Skeletal muscle tissue (tissue), 4 donors: ENCODE results near the gene CTTNBP2NL. TPM values are rescaled to one million over a fixed set of nuclear protein-coding genes. Genes with fewer than 3 reads are reported as not detected.
"Not testable (repeated sequence)": the region's sequence is repeated elsewhere in the genome, so short reads cannot be mapped to it uniquely, and the experiment has no call there.

Source experiments
- H3K27ac ChIP-seq: one replicate; pipeline ENCODE4 v1.7.0; 2013; ENCODE audit warnings: mild to moderate bottlenecking, low read depth, low read length, inconsistent platforms
- H3K27me3 ChIP-seq, 3 donors: one replicate each; pipeline ENCODE4 v1.7.0; 2013; ENCODE audit warnings: low read length in 3 of 3; ENCODE audit not compliant: control insufficient read depth in 3 of 3, insufficient read depth in 3 of 3
- H3K36me3 ChIP-seq, 3 donors: one replicate each; pipeline ENCODE4 v1.7.0; 2013; ENCODE audit warnings: low read length in 3 of 3; ENCODE audit not compliant: control insufficient read depth in 3 of 3, insufficient read depth in 3 of 3
- H3K4me1 ChIP-seq, 3 donors: one replicate each; pipeline ENCODE4 v1.7.0; 2013; ENCODE audit warnings: low read length in 3 of 3, mild to moderate bottlenecking in 3 of 3; ENCODE audit not compliant: control insufficient read depth in 3 of 3, insufficient read depth in 3 of 3
- H3K4me3 ChIP-seq, 3 donors: one replicate each; pipeline ENCODE4 v1.7.0; 2013; ENCODE audit warnings: low read length in 3 of 3
- H3K9ac ChIP-seq, 3 donors: one replicate each; pipeline ENCODE4 v1.7.0; 2013; ENCODE audit warnings: low read length in 3 of 3, mild to moderate bottlenecking in 3 of 3, moderate library complexity in 2 of 3, low read depth in 1 of 3
- H3K9me3 ChIP-seq, 3 donors: one replicate each; pipeline ENCODE4 v1.7.0; 2013; ENCODE audit warnings: low read length in 3 of 3; ENCODE audit not compliant: control insufficient read depth in 3 of 3
- total RNA-seq: library from RNA; depleted of rRNA; stranded (reverse); fragments of >200 nt; gene quantifications from one replicate; pipeline ENCODE4 v1.2.3, GENCODE V29; 2014
- donor health status: Osteomylitis.

The CTTNBP2NL gene
- total RNA-seq, 1 donor from 2014 or later: 8.4 TPM

DNA sequence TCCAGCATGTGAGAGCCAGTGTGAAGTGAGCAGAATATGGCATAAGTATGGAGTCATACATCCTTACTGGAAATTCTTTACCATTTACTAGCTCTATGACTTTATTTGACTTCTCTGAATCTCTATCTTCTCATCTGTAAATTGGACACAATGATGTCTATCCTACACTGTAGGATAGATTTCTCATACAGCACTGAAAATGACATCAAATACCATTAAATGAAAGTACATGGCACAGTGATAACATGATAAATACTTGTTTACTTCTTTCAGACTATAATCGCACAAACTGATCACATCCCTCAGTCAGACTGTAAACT lies 1.3 kb upstream of the CTTNBP2NL start:
- H3K27me3 ChIP-seq: peaks cover 0 to 4% (median 0%) of the 10 kb centered on the region in 3 donors
- H3K9me3 ChIP-seq: no peaks in the 10 kb centered on the region
- no peaks in the 10 kb centered on the region for H3K36me3 ChIP-seq
- H3K4me1 ChIP-seq: peaks cover 19 to 35% (median 29%) of the 10 kb centered on the region in 3 donors
- H3K4me3 ChIP-seq: peak overlapping the region in 2 of 3 donors; percentile 37 to 54
- peak overlapping the region; percentile 15 to 54 (median 46) for H3K9ac ChIP-seq
- peak overlapping the region; percentile 82 for H3K27ac ChIP-seq

DNA sequence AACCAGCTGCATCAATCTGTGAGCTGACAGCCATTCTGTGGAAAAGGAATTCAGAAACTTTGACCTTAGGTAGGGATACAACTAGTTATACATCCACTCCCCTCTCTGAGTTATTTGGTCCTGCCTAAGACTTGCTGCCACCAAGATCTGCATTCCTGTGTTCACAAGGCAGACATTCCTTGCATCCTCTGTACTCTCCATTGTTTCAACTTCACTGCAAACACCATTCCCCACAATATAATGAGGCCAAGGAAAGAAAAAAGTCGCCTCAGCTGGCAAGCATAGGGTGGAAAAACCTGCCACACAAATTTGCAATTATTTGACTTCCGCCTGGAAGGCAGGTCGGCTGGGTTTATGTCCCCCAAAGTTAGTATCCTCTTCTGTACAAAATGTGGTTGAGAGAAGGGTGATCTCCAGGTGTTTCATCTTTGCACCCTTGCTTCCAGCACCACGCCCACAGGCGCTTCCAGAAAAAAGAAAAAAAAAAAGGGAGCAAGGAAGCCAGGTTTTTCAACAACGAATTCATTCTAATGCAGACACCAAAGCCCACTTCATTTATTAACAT lies 676 bp upstream of the CTTNBP2NL start:
- Histone ChIP-seq H3K36me3 (no peaks in the 10 kb centered on the region), H3K4me3 (peak overlapping the region; percentile 79 to 93 (median 89)), H3K9me3 (no peaks in the 10 kb centered on the region), H3K27ac (peak overlapping the region; percentile 82), H3K4me1 (peaks cover 19 to 35% (median 29%) of the 10 kb centered on the region in 3 donors), H3K9ac (peak overlapping the region; percentile 70 to 85 (median 73)), H3K27me3 (peaks cover 0 to 4% (median 0%) of the 10 kb centered on the region in 3 donors)

DNA sequence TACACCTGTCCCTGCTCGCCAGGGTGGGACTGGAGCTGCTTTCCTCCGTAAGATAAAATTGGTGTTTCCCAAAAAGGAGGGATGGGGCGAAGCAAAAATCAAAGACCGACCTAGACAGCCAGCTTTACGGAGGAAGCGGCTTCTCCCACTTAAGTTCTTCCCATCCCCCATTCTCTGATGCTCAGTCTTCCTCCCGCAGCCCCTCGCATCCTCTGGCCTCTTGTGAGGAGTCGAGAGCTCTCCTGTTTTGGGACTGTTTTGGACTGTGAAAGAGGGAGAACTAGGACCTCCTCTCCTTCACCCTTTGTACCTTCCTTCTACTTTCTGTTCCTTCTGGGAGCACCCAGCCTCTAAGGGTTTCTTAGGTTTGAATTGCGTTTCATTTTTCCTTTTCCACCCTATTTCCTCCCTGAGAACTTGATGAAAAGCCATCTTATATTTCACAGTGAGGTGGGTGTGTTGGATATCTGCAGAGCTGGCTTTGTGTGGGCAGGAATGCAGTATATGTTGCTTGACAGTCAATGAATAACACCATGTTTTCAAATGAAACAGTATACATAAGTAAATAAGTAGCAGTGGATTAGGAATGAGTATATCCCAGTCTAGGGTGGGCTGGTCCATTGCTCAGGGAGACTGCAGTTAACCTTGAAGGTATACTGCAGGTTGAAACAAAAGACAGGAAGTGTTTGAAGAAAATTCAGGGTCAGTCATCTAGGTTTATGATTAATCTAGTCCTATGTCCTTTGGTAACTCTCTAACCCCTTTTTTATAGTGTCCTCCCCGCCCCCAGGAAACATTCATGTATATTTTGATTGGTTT lies 848 bp downstream of the CTTNBP2NL start:
- peak overlapping the region; percentile 67 to 85 (median 83) for H3K9ac ChIP-seq
- H3K4me3 ChIP-seq: peak overlapping the region; percentile 79 to 93 (median 89)
- peak overlapping the region; percentile 82 for H3K27ac ChIP-seq
- H3K9me3 ChIP-seq: no peaks in the 10 kb centered on the region
- peaks cover 0 to 4% (median 0%) of the 10 kb centered on the region in 3 donors for H3K27me3 ChIP-seq
- H3K36me3 ChIP-seq: no peaks in the 10 kb centered on the region
- H3K4me1 ChIP-seq: peaks cover 19 to 32% (median 25%) of the 10 kb centered on the region in 3 donors

DNA sequence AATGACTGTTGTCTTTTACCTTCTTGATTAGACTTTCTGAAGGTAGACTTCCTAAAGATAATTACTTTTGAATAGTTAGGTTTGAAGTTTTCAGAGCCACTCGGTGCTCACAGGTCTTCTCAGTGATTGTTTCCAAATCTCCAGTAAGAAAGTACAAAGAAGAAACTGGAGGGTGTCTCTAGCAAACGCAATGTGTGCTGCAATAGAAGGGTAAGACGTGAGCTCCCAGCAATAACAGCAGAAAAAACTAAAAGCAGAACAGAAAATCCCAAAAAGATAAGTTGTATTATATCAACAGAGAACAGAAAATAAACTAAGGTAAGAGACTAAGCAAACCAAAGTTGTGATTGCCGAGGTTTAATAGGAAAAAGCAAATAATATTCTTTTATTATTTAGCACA lies 1.8 kb downstream of the CTTNBP2NL start:
- Histone ChIP-seq H3K36me3 (no peaks in the 10 kb centered on the region), H3K4me3 (no peak overlapping the region), H3K27ac (no peak overlapping the region), H3K4me1 (peaks cover 19 to 32% (median 25%) of the 10 kb centered on the region in 3 donors), H3K9me3 (no peaks in the 10 kb centered on the region), H3K27me3 (peaks cover 0 to 4% (median 0%) of the 10 kb centered on the region in 3 donors), H3K9ac (no peak overlapping the region)

DNA sequence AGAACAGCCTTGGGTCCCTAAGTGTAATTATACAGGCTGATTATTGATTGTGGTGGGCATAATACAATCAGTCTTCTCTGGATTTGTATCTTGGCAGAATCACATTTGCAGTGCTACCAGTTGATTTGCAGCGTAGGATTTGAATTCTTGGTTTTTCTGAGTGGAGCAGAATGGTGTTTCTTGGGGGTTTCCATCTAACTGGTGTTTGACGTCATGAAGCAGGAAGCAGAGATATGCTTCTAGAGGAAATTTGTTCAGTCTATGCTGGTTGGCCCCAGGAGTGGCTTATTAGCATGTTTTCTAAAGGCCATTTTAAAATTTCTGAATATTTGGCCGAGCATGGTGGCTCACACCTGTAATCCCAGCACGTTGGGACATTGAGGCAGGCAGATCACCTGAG lies 3.4 kb downstream of the CTTNBP2NL start:
- Histone ChIP-seq H3K4me1 (peaks cover 16 to 28% (median 24%) of the 10 kb centered on the region in 3 donors), H3K27ac (no peak overlapping the region), H3K36me3 (no peaks in the 10 kb centered on the region), H3K9ac (no peak overlapping the region), H3K27me3 (no peaks in the 10 kb centered on the region), H3K9me3 (no peaks in the 10 kb centered on the region), H3K4me3 (no peak overlapping the region)

DNA sequence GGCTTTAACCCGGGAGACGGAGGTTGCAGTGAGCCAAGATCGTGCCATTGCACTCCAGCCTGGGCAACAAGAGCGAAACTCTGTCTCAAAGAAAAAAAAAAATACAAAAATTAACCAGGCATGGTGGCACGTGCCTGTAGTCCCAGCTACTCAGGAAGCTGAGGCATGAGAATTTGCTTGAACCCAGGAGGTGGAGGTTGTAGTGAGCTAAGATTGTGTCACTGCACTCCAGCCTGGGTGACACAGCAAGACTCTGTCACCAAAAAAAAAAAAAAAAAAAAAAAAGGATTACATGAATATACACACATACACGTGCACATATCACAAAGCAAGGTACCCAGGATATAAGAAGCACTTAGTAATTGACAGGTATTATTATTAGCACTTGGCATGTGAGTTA lies 4.7 kb downstream of the CTTNBP2NL start:
- peaks cover 6 to 17% (median 13%) of the 10 kb centered on the region in 3 donors for H3K4me1 ChIP-seq
- not testable (repeated sequence) for H3K27ac ChIP-seq, H3K4me3 ChIP-seq, H3K9me3 ChIP-seq, H3K36me3 ChIP-seq, H3K9ac ChIP-seq, H3K27me3 ChIP-seq

DNA sequence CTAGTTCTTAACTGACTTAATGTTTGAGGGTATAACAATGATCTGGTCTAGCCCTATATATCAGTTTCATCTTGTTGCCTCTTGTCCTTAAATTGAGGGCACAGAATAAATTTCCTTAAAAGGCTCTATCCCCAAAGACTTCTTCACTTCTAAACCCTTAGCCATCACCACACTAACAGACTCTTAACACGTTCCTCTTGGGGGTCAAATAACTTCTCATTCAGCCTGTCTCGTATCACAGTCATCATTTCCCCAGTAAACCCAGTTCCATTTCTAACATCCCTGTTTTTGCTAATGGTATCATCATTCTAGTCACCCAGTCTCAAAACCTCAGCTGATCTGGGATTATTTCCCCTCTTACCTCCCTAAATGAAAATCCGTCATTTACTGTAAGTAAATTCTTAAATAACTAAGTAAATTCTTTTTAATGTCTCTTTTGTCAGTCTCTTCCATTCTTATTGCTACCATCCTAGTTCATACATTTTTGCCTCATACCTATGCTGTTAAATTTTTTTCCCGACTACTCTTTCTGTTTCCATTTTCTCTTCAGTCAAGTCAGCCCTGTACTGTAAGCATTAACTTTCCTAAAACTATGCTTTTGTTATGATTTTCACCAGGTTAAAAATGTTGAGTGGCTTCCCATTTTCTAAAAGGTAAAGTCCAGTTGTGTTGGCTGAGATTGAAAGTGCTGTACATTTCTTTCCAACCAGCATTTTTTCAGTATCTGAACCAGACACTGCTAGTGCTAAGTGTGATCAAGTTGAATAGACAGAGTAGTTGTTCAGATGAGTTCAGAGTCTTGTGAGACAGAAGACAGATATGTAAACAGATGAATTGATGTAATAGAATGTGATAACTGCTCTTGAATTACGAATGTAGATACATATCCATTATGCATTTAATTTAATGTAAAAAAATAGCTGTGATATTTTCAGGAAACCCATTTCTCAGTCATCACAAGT lies 6.9 kb downstream of the CTTNBP2NL start:
- Histone ChIP-seq H3K4me3 (no peak overlapping the region), H3K36me3 (no peaks in the 10 kb centered on the region), H3K9ac (no peak overlapping the region), H3K4me1 (peaks cover 0 to 4% (median 0%) of the 10 kb centered on the region in 3 donors), H3K27me3 (no peaks in the 10 kb centered on the region), H3K27ac (no peak overlapping the region), H3K9me3 (no peaks in the 10 kb centered on the region)

DNA sequence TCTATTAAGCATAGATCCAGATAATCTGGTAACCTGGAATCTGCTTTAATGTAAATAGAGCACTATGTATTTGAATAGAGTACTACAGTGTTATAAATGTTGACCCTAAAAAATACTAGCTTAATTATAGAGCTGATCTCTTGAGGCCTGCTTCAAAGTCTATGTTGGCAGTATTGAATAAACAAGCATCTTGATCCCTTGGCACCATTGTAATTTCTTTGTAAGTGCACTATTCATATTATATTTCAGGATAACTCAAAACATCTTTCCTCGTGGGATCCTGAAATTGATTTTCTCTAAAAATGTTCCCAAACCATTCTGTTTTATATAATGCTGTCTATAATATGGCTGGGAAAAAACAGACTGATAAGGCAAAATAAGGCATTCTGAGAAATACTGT lies 10.8 kb downstream of the CTTNBP2NL start:
- H3K4me3 ChIP-seq: no peak overlapping the region
- H3K9me3 ChIP-seq: no peaks in the 10 kb centered on the region
- no peaks in the 10 kb centered on the region for H3K27me3 ChIP-seq
- H3K4me1 ChIP-seq: peaks cover 0 to 4% (median 0%) of the 10 kb centered on the region in 3 donors
- H3K27ac ChIP-seq: no peak overlapping the region
- H3K36me3 ChIP-seq: no peaks in the 10 kb centered on the region
- no peak overlapping the region for H3K9ac ChIP-seq

DNA sequence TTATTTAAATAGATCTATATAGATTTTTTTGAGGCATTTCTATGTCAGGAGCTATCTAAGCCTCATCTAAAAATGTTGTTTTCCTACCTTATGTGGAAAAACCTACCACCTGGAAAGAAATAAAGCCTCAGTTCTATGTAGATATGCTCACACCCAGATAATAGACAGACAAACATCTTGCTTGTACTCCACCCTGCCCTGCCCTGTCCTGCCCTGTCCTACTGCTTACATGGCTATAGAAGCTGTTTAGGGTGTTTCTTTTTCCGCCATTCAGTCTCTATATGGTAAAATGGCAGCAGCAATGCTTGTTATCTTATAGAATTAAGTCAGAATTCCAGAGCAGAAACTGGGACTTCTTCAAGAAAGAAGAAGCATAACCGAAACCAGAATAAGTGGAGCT lies 13.4 kb downstream of the CTTNBP2NL start:
- no peaks in the 10 kb centered on the region for H3K9me3 ChIP-seq

More for the DNA sequence above, 13.4 kb downstream of the CTTNBP2NL start:
- H3K9ac ChIP-seq: no peak overlapping the region
- H3K4me3 ChIP-seq: no peak overlapping the region
- H3K4me1 ChIP-seq: peaks cover 0 to 1% (median 0%) of the 10 kb centered on the region in 3 donors
- H3K27ac ChIP-seq: no peak overlapping the region
- H3K36me3 ChIP-seq: no peaks in the 10 kb centered on the region
- no peaks in the 10 kb centered on the region for H3K27me3 ChIP-seq
